Body of pancreas (tissue), 4 donors: Measurements from ENCODE around the gene PCSK6.

ENCODE experiments used
- POLR2A ChIP-seq, 3 donors: fragments of 450-650 bp; IDR thresholded peaks; one replicate each; pipeline ENCODE4 v1.6.1; 2016; ENCODE audit warnings: antibody characterized with exemption in 3 of 3, mild to moderate bottlenecking in 2 of 3
- TF ChIP-seq, protein P1 (sequence below), 7 experiments: fragments of 450-650 bp in 4 of 7; fragments of 200-600 bp in 3 of 7; sonication (generic) in 3 of 7; IDR thresholded peaks; one replicate each; pipeline ENCODE4 v1.5.1; 2016 to 2019; ENCODE audit warnings: antibody characterized with exemption in 7 of 7

GRCh38 chr15:101528917-101529299 is 39.4 kb upstream of the PCSK6 start:
- TF ChIP-seq, protein P1, sequence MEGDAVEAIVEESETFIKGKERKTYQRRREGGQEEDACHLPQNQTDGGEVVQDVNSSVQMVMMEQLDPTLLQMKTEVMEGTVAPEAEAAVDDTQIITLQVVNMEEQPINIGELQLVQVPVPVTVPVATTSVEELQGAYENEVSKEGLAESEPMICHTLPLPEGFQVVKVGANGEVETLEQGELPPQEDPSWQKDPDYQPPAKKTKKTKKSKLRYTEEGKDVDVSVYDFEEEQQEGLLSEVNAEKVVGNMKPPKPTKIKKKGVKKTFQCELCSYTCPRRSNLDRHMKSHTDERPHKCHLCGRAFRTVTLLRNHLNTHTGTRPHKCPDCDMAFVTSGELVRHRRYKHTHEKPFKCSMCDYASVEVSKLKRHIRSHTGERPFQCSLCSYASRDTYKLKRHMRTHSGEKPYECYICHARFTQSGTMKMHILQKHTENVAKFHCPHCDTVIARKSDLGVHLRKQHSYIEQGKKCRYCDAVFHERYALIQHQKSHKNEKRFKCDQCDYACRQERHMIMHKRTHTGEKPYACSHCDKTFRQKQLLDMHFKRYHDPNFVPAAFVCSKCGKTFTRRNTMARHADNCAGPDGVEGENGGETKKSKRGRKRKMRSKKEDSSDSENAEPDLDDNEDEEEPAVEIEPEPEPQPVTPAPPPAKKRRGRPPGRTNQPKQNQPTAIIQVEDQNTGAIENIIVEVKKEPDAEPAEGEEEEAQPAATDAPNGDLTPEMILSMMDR (IDR thresholded peaks at IDR 0.05) = no peak
- peak in 1 of 3 donors; percentile 11 for TF ChIP-seq POLR2A (IDR thresholded peaks at IDR 0.05)
